Upper lobe of right lung (tissue), 1 donor: ENCODE data around the gene DNAJB8. TPM values are rescaled to one million over a fixed set of nuclear protein-coding genes. Genes with fewer than 3 reads are reported as not detected.

Source experiments
- ATAC-seq: fragments of 200-7000 bp; cut with Tn5 transposase; one replicate; pipeline ENCODE4 v1.9.1; 2020; ENCODE audit warnings: mild to moderate bottlenecking, moderate library complexity
- DNase-seq: peaks from one replicate; pipeline ENCODE4 v3.0.0-alpha.2; 2020
- H3K27ac ChIP-seq: fragments of 200-600 bp; one replicate; pipeline ENCODE4 v1.8.0; 2022
- H3K27me3 ChIP-seq: fragments of 200-600 bp; one replicate; pipeline ENCODE4 v1.8.0; 2022; ENCODE audit warnings: mild to moderate bottlenecking
- H3K36me3 ChIP-seq: fragments of 200-600 bp; one replicate; pipeline ENCODE4 v1.8.0; 2022
- H3K4me1 ChIP-seq: fragments of 200-600 bp; one replicate; pipeline ENCODE4 v1.8.0; 2022
- H3K4me3 ChIP-seq: fragments of 200-600 bp; one replicate; pipeline ENCODE4 v1.8.0; 2022; ENCODE audit warnings: mild to moderate bottlenecking
- H3K9me3 ChIP-seq: fragments of 200-600 bp; one replicate; pipeline ENCODE4 v1.8.0; 2022
- CTCF ChIP-seq: fragments of 200-600 bp; IDR thresholded peaks from one replicate; pipeline ENCODE4 v1.8.0; 2022; ENCODE audit warnings: antibody characterized with exemption
- intact Hi-C: fragments of 100-400 bp; cut with DNase I; formaldehyde crosslinking; loops from one replicate; pipeline ENCODE4 v1.11.0; 2022
- total RNA-seq: library from RNA; stranded (reverse); fragmentation: NEBNext Ultra II Directional; extraction: Animal tissue kit (Norgen Biotek cat#: 25700); gene quantifications from one replicate; pipeline ENCODE4 v1.2.1, GENCODE V29; 2021
- donor health status: DM: no; HTN: yes; CAD: no; lungs with severe emphysema.

DNAJB8 gene
- total RNA-seq, 1 donor from 2014 or later, result not detected

DNA sequence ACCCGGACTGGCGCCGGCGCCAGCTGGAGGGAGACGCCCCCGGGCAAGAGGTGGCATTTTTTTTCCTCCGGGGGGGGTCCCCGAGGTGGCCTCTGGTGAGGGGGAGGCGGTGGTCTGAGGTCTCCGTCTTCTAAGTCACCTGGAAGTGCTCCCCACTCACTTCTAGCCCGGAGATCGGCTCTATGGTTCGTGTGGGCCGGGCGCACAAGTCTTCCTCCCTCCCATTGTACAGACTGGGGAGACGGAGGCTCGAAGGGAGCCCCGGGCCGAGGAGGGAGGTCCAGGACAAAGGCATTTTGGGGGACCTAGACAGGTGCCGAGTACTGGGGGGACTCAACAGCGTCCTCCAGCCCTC, 21.9 kb upstream of the DNAJB8 start:
- Histone ChIP-seq H3K4me1 (peaks cover 36% of the 10 kb centered on the region), H3K27ac (peak overlapping the region; percentile 85), H3K27me3 (peaks cover 100% of the 10 kb centered on the region), H3K36me3 (no peaks in the 10 kb centered on the region), H3K9me3 (no peaks in the 10 kb centered on the region), H3K4me3 (peak overlapping the region; percentile 60)
- no peak for TF ChIP-seq CTCF
- intact Hi-C loops, result no loop called here
- ATAC-seq (no peak), DNase-seq (no peak)

DNA sequence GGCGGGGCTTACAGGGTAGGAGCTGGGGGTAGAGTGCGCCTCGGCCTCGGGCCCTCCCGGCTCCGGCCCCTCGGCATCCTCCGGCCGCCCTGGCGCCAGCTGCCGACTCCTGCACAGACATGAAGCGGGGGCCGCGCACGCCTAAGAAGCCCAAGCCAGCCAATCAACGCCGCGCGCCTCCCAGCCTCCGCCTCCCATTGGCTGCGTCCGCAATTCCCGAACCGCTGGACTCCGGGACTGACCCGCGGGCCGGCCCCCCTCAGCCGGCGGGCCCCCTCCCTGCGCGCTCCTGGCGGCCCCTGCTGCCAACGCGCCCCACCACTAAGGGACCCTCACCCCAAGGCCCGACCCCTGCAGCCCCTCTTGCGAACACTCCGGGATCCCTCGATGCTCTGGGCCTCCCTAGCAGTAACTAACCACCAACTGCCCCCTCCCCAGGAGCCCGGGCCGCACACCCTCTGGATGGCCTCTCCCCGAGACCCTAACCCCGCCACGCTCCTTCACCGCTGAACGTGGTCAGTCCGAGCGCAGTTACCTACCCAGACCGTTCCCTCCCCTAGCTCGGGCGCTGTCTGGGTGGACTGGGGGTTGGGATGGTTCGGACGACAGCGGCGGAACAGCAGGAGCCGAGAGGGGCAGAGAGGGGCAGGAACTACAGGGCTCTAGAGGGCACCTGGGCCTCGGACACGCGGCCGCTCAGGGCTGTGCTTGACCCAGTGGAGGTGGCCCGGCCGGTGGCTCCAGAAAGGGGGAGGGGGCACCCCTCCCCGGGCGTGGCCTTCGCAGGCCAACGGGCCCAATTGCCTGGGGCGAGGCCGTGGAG, 21.3 kb upstream of the DNAJB8 start:
- peak overlapping the region; percentile 60 for H3K4me3 ChIP-seq
- H3K36me3 ChIP-seq, result no peaks in the 10 kb centered on the region
- H3K9me3 ChIP-seq, result no peaks in the 10 kb centered on the region
- peaks cover 40% of the 10 kb centered on the region for H3K4me1 ChIP-seq
- DNase-seq (peak; percentile 83), ATAC-seq (peak; percentile 69)
- intact Hi-C loops, result no loop called here
- H3K27ac ChIP-seq, result peak overlapping the region; percentile 85
- no peak for TF ChIP-seq CTCF
- peaks cover 99% of the 10 kb centered on the region for H3K27me3 ChIP-seq

DNA sequence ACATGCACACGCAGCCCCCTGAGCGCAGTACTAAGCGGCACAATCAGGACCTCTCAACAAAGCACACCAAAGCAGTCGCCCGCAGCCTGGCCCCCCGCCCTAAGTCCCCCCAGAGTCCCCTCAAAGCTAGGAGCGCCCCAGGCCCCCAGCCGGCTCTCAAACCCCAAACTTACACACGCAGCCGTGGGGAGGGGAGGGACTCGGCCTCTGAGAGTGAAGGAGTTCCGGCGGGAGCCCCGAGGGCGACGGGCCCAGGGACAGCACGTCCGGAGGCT, 20.8 kb upstream of the DNAJB8 start:
- intact Hi-C loops, result no loop called here
- TF ChIP-seq CTCF, result no peak
- H3K27me3 ChIP-seq, result peaks cover 99% of the 10 kb centered on the region
- no peak for DNase-seq
- ATAC-seq, result no peak
- peak overlapping the region; percentile 85 for H3K27ac ChIP-seq
- no peaks in the 10 kb centered on the region for H3K36me3 ChIP-seq
- peaks cover 46% of the 10 kb centered on the region for H3K4me1 ChIP-seq
- H3K4me3 ChIP-seq, result peak overlapping the region; percentile 60
- no peaks in the 10 kb centered on the region for H3K9me3 ChIP-seq

GRCh38 chr3:128486681-128487537, 20.2 kb upstream of the DNAJB8 start:
- Histone ChIP-seq H3K36me3 (no peaks in the 10 kb centered on the region), H3K4me3 (peak overlapping the region; percentile 60), H3K9me3 (no peaks in the 10 kb centered on the region), H3K27me3 (peaks cover 99% of the 10 kb centered on the region), H3K4me1 (peaks cover 46% of the 10 kb centered on the region), H3K27ac (peak overlapping the region; percentile 85)
- intact Hi-C loops, result no loop called here
- DNase-seq, result peak; percentile 64
- no peak for TF ChIP-seq CTCF
- ATAC-seq, result peak; percentile 2

DNA sequence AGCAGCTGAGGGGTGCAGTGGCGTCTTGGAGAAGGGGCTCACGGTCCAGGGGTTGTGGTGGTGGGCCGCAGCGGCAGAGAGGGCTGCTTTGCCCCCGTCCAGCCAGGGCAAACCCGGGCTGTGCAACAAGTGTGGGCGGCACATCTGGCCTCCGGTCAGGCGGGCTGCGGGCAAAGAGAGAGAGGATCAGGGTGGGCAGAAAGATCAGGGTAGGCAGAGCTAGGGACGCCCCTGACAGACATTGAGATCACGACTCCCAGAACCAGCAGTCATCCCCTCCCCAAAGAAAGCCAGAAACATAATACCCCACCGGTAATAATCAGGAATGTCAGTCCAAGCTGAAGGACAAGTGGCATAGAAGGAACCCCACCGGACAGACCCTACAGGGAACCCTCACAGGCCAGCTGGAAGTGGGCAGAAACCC, 19.5 kb upstream of the DNAJB8 start:
- Histone ChIP-seq H3K9me3 (no peaks in the 10 kb centered on the region), H3K36me3 (no peaks in the 10 kb centered on the region), H3K27me3 (peaks cover 98% of the 10 kb centered on the region), H3K27ac (peak overlapping the region; percentile 85), H3K4me1 (peaks cover 46% of the 10 kb centered on the region), H3K4me3 (peak overlapping the region; percentile 60)
- no peak for DNase-seq
- no peak for TF ChIP-seq CTCF
- intact Hi-C loops, result no loop called here
- ATAC-seq, result no peak
